HG03039 (cell line): ENCODE measurements around the gene ERVK3-1.
"Not testable (repeated sequence)": the region's sequence is repeated elsewhere in the genome, so short reads cannot be mapped to it uniquely, and the experiment has no call there.

Experiments used
- ATAC-seq: cut with Tn5 transposase; IDR thresholded peaks from one replicate; pipeline ENCODE4 v1.9.1; 2021; ENCODE audit warnings: mild to moderate bottlenecking, moderate library complexity; ENCODE audit not compliant: unreplicated experiment

ERVK3-1 gene, protein sequence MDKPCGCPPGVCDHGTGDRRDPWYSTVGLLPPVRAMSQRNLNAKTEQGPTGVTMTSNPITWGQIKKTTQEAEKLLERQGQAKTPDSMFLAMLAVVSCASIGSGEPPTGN

DNA sequence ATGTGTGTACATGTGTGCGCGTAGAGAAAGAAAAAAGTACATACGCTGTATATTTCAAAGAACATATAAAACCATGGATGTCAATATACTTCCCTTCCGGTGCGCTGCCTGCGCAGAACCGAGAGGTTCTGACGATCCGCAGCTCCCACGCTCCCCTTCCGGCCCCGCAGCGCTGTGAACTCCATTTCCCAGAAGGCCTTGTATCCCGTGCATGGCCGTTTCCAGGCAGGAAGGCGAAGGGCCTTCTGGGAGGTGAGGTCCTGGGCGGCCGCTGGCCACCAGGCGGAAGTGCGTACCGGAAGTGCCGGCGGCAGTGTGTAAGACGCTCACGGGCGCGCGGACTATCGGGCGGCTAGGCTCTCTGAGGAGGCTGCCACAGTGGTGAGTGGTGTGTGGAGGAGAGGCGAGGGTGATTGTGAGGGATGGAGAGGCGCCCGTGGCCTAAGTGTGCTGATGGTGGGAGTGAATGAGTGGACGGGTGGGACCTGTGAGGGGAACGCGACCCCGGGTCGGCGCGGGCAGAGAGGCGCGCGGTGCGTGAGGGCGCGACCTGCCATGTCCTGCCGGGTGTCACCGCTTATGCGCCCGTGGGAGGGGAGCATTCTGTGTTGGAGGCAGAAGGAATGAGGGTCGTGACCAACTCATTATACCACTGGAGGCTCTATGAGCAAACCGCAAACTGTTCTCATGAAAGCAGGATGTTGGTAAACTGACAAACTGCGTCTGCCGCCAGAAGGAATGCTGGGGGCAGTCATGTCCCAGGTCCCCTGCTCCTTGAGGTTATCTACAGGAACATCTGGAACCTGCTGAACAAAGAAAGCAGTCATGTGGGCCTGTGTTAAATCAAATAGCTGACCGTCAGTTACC is at the start of gene ERVK3-1:
ERVK3-1 (plus strand) TSS at position 313 of the 867 bp plus-strand sequence. CDS start 6,792 bp downstream, outside the sequence.
- ATAC-seq = peak; percentile 93

DNA sequence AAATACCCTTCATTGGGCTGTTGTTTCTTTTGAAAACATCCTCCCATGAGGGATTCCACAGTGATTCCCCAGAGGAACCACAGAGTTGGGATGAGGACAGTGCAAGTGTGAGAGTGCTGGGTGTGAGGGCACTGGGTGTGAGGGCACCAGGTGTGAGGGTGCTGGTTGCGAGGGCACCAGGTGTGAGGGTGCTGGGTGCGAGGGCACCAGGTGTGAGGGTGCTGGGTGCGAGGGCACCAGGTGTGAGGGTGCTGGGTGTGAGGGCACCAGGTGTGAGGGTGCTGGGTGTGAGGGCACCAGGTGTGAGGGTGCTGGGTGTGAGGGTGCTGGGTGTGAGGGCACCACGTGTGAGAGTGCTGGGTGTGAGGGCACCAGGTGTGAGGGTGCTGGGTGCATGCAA is 46.9 kb upstream of the ERVK3-1 start:
- ATAC-seq = not testable (repeated sequence)

DNA sequence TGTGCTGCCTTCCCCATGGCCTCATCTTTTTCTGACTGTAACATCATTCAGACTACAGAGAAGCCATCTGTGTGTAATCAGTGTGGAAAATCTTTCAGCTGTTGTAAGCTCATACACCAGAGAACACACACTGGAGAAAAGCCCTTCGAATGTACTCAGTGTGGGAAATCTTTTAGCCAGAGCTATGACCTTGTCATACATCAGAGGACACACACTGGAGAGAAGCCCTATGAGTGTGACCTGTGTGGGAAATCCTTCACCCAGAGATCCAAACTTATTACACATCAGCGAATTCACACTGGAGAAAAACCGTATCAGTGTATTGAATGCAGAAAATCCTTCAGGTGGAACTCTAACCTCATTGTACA is 43.6 kb upstream of the ERVK3-1 start:
- no peak for ATAC-seq

DNA sequence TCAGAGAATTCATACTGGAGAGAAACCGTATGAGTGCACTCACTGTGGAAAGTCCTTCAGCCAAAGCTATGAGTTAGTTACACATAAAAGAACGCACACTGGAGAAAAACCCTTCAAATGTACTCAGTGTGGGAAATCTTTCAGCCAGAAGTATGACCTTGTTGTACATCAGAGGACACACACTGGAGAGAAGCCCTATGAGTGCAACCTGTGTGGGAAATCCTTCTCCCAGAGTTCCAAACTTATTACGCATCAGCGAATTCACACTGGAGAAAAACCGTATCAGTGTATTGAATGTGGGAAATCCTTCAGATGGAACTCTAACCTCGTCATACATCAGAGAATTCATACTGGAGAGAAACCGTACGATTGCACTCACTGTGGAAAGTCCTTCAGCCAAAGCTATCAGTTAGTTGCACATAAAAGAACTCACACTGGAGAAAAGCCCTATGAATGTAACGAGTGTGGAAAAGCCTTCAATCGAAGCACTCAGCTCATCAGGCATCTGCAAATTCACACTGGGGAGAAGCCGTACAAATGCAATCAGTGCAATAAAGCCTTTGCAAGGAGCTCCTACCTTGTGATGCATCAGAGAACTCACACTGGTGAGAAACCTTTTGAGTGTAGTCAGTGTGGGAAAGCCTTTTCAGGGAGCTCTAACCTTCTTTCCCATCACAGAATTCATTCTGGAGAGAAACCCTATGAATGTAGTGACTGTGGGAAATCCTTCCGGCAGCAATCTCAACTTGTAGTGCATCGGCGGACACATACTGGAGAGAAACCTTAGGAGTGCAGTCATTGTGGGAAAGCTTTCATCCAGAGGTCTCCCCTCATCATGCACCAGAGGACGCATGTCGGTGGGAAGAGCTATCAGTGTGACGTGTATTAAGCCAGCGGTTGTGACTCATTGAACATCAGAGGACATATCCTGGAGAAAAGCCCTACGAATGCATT is 42.9 kb upstream of the ERVK3-1 start:
- ATAC-seq = no peak

DNA sequence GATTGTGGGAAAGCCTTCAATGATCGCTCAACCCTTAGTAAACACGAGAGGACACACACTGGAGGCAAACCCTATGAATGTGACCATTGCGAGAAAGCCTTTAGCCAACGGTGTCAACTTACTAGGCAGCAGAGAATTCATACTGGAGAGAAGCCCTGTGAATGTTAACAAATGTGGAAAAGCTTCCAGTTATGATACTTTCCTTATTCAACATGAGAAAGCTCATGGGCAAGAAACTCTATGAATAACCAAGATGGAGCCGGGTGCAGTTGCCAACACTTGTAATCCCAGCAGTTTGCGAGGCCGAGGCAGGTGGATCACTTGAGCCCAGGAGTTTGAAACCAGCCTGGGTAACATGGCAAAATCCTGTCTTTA is 42.3 kb upstream of the ERVK3-1 start:
- ATAC-seq = no peak

DNA sequence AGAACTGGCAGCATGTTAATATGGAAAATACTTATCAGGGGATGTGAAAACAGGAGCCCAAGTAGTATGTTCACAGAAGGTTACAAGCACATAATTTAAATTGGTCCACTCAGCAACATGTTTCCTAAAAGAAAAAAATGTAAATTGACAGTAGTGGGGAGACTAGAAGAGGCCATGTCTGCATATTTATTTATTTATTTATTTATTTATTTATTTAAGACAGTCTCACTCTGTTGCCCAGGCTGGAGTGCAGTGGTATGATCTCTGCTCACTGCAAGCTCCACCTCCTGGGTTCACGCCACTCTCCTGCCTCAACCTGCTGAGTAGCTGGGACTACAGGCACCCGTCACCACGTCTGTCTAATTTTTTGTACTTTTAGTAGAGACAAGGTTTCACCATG is 40.1 kb upstream of the ERVK3-1 start:
- ATAC-seq = no peak

DNA sequence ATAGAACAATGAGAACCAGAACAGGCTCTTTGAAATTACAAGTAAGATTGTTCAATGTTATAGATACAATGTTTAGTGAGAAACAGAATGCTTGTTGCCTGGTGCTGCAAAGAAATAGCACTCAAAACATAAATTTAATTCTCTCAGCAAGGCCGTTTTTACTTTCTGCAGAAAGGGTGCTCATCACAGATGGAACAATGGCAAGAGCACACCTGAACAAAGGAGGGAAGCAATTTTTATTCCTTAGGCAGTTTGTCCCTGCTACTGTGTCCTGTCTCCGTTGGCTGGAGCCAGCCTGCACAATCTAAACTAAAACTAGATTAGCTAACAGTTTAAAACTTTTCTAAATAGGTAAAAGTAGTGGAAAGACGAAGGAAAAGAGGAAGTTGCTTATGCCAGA is 36.8 kb upstream of the ERVK3-1 start:
- ATAC-seq = no peak

DNA sequence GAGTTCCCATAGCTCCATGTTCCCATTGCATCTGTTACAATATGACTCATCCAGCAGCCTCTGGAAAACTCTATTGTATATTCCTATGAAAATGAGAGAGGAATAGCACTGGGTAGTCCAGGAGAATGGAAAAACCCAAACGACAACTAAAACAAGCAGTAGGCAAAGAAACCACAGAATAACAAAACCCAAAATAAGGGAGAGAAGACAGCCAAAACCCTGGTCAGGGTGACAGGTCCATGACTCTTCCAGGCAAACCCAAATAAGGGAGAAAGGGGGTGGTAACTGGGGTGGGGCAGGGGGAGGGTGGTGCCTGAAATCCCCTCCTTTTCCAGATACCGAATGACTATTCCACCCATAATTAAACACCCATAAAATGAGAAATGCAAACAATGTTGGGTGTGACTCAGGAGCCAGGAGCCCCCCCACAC is 30.4 kb upstream of the ERVK3-1 start:
- no peak for ATAC-seq

DNA sequence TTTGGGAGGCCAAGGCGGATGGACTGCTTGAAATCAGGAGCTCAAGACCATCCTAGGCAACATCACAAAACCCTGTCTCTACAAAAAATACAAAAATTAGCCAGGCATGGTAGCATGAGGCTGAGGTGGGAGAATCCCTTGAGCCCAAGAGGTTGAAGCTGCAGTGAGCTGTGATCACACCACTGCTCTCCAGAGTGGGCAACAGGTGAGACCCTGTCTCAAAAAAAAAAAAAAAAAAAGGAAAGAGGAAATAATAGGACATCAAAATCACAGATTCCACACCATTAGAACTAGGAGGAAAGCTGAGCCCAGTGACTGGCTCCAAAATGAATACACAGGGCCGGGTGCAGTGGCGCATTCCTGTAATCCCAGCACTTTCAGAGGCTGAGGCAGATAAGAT is 29.6 kb upstream of the ERVK3-1 start:
- ATAC-seq = no peak

DNA sequence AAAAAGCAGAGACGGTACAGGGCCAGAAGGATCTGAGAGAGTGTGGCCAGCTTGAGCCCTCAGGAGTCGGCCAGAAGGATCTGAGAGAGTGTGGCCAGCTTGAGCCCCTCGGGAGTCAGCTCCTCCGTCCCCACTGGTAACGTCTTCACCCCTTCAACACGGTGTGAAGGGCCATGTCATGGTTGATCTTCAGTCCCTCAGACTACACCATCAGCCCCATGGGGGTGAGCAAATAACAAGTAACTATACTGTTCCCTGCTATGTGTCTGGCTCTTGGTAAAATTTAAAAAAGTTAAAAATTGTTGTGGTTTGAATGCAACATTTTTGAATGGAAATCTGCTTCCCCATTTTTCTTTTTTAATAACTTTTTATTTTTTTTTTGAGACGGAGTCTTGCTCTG is 28.0 kb upstream of the ERVK3-1 start:
- ATAC-seq = no peak

DNA sequence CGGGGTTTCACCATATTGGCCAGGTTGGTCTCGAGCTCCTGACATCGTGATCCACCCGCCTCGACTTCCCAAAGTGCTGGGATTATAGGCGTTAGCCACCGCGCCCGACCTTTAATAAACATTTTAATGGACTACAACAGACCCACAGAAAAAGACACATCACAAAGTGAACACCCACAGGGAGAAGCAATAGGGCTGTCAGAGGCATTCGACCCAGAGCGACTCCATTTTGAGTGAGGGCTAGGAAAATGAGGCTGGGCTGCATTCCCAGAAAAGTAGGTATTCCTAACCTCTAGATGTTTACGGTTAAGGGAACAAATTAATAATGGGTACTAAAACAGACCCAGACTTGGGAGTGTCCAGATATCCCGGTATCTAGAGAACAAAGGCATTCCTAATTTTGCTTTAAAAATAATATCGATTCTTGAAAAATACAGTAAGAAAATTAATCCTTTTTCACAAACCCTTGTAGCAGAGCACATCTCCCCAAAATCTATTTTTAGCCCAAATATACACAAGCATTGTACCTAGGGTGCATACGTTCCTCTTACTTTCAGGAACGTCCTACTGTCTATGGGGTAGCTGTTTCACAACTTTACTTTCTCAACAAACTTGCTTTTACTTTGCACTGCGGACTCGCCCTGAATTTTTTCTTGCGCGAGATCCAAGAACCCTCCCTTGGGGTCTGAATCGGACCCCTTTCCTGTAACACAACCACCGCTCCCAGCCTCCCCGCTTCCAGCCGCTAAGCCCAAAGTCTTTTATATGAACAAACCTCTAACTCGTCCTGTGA is 27.2 kb upstream of the ERVK3-1 start:
- ATAC-seq = no peak

DNA sequence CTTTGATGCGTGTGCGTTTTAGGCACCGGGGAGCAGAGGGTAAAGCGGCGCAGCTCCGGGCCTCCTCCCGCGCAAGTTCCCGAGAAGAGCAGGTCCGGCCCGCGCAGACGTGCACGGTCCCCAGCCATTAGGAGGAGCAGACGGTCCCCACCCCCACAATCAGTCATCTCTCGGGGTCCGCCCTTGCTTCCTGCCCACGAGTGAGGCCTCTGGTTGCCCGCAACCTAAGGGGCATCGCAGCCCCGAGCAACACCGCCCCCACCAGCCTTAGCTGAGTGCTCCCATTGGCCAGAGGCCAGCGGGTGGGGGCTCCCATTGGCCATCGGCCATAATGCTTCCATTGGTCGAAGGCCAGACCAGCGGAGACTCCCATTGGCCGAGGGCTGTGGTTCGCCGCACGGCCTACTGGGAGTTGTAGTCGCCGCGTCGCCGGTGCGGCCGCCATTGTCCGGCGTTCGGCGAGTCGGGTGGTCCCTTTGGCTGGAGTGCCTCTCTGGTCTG is 26.6 kb upstream of the ERVK3-1 start, which contains the start of gene ZNF8:
ZNF8 (plus strand) TSS at position 415 of the 501 bp plus-strand sequence. CDS start 127 bp downstream, outside the sequence.
- peak; percentile 97 for ATAC-seq

DNA sequence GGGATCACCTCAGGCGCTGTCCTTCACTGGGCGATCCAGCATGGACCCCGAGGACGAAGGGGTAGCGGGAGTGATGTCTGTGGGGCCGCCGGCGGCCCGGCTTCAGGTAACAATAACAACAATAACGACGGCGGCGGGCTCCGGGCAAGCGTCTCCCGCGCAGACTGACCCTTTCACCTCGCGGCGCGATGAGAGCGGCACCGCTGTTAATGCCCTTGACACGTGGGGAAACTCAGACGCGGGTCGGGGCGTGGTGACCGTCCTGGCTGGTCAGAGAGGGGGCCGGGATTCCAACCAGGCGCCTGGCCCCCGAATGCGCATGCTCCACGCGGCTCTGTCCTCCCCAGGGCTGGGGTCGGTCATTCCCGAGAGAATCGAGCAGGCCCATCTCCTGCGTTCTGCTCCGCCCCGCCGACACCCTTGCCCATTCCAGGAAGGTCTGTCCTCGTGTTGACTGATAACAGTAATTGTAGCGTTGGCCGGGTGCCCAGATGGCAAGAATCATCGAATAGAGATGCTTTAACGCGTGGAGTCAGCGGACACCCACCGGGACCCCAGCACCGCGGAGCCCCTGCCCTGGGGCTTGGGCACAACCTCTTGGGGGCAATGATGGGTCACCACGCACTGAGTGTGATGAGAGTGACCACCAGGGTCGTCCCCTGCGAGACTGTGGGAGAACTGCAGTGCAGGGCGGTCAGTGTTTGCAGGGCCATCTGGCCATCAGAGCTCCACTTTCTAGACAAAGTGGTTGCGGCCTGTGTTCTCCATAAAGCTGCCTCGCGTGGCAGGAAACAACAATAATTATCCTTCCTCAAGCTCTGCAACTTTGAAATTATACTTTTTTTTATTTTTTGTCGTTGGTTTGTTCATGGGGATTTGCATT is 25.9 kb upstream of the ERVK3-1 start:
- no peak for ATAC-seq

DNA sequence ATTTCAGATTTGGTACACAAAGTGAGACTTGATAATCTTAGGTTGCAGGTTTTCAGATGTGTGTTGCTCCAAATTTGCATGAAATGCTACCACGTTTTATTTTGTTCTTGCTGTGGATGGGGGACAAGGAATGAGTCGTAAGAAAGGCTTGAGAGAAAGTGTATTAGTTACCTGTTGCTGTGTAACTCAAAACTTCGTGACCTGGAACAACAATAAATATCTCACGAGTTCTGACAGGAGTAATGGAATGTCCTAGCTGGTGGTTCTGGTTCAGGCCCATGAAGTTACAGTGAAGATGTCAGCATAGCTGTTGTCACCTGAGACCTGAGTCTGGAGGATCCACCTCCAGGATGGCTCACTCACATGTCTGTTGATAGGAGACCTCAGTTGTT is 25.3 kb upstream of the ERVK3-1 start:
- ATAC-seq = no peak

DNA sequence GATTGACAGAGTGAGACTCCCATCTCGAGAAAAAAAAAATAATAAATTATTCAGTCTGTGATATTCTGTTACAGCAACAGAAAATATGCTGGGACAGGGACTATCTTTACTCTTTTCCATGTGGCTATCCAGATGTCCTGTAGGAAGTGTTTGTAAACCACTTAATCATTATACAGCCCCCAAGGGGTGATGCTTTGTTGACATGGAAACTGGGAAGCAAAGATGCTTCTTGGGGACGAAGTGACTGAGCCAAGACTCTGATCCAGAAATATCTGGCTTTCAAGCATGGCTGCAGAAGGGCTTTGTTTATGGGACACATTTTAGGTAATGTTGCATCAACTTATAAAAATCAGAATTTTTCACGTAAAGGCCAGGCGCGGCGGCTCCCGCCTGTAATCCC is 21.0 kb upstream of the ERVK3-1 start:
- ATAC-seq = no peak

DNA sequence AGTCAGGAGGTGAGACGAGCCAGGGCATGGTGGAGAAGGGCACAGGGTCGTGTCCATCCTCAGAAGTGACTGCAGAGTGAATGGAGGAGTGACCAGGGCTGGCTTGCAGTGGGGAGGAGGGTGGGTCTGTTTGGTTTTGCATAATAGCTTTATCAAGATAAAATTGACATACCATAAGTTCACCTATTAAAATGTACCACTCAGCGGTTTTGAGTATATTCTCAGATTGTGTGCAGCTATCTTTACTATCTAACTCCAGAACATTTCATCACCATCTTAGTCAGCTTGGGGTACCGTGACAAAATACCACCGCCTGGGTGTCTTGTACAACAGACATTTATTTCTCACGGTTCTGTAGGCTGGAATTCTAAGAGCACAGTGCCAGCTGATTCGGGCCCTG is 13.2 kb upstream of the ERVK3-1 start:
- no peak for ATAC-seq

DNA sequence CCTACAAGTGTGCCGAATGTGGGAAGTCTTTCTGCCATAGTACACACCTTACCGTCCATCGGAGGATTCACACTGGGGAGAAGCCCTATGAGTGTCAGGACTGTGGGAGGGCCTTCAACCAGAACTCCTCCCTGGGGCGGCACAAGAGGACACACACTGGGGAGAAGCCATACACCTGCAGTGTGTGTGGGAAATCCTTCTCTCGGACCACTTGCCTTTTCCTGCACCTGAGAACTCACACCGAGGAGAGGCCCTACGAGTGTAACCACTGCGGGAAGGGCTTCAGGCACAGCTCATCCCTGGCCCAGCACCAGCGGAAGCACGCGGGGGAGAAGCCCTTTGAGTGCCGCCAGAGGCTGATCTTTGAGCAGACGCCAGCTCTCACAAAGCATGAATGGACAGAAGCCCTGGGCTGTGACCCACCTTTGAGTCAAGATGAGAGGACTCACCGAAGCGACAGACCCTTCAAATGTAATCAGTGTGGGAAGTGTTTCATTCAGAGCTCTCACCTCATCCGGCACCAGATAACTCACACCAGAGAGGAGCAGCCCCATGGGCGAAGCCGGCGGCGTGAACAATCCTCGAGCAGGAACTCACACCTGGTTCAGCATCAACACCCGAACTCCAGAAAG is 10.3 kb upstream of the ERVK3-1 start:
- ATAC-seq = no peak

DNA sequence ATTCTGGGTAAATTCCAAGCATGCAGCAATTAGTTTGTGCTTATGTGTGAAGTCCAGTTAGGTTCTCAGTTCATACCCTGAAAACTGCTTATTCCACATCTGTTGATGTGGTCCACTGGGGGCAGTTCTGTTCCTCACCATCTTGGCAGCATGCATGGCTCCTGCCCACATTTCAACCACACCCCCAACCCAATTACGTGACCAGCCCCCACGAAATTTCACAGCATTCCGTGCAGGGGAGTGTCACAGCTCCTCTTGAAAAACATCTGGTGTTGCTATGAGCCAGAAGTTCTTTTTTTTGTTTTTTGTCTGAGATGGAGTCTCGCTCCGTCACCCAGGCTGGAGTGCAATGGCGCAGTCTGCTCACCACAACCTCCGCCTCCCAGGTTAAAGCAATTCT is 9.1 kb upstream of the ERVK3-1 start:
- ATAC-seq = no peak

DNA sequence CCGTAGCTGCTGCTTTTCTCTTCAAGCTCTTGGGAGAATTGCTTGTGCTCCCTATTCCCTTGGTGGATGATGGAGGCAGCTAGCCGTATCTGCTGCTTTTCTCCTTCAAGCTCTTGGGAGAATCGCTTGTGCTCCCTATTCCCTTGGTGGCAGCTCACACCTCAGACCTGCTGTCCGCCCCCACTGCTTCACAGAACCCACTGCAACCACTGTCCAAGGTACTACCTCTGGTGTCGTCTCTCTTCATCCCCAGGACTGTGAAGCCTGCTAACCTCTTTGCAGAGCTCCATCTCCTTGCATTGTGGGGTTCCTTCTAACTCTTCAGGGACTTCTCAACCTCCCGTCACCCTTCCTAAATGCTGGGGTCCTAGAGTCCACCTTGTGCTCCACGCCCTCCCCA is 4.6 kb upstream of the ERVK3-1 start:
- ATAC-seq = no peak
